Fibroblast of villous mesenchyme (primary cell): ENCODE data around the gene ANKRD13C. TPM values are rescaled to one million over a fixed set of nuclear protein-coding genes. Genes with fewer than 3 reads are reported as not detected.

ENCODE experiments used
- DNase-seq: peaks from one replicate; pipeline ENCODE4 v3.0.0-alpha.2; 2010; ENCODE audit warnings: low read depth
- H3K4me3 ChIP-seq: 2 replicates; pipeline ENCODE4 v1.5.1; 2011; ENCODE audit warnings: low read depth, mild to moderate bottlenecking, low read length
- CTCF ChIP-seq: IDR thresholded peaks from 2 replicates; pipeline ENCODE4 v1.5.1; 2012; ENCODE audit warnings: low read depth, mild to moderate bottlenecking, low read length; ENCODE audit not compliant: insufficient read depth
- total RNA-seq: library from RNA; depleted of rRNA; stranded (reverse); fragments of >200 nt; gene quantifications from 2 replicates; pipeline ENCODE4 v1.2.3, GENCODE V29; 2012

Gene ANKRD13C
- 34.5 and 50.1 TPM in 2 replicates for total RNA-seq

GRCh38 chr1:70354332-70355110 lies at the start of gene ANKRD13C:
Gene ANKRD13C (minus strand): TSS chr1:70354722. CDS start chr1:70354408, 314 bp downstream.
- peak; percentile 98 for DNase-seq
- peak; percentile 26 for TF ChIP-seq CTCF

GRCh38 chr1:70403759-70404158 lies 49.2 kb upstream of the ANKRD13C start:
- no peak for DNase-seq
- no peak for TF ChIP-seq CTCF
- H3K4me3 ChIP-seq = no peak overlapping the region

More at GRCh38 chr1:70354332-70355110, at the start of gene ANKRD13C:
- peak within 1 kb of the TSS; percentile 96 for H3K4me3 ChIP-seq

GRCh38 chr1:70401974-70402373 lies 47.5 kb upstream of the ANKRD13C start:
- TF ChIP-seq CTCF = no peak
- no peak overlapping the region for H3K4me3 ChIP-seq
- no peak for DNase-seq

- TF ChIP-seq CTCF = no peak
- DNase-seq = no peak
- H3K4me3 ChIP-seq = no peak overlapping the region
Observed at GRCh38 chr1:70400335-70400734, 45.8 kb upstream of the ANKRD13C start.

GRCh38 chr1:70397013-70397412 lies 42.5 kb upstream of the ANKRD13C start:
- TF ChIP-seq CTCF = no peak
- no peak for DNase-seq
- no peak overlapping the region for H3K4me3 ChIP-seq

GRCh38 chr1:70396607-70397006 lies 42.1 kb upstream of the ANKRD13C start:
- DNase-seq = no peak
- H3K4me3 ChIP-seq = no peak overlapping the region
- TF ChIP-seq CTCF = no peak
